Measurements from ENCODE around the gene KNDC1.
A peak's percentile ranks its signal among the peaks of the same experiment; 100 is the strongest.

The KNDC1 gene

GRCh38 chr10:133270204-133270603, 110.2 kb downstream of the KNDC1 start:
- Histone ChIP-seq H3K9me3 (ENCODE audit: control insufficient read depth in 1 of 2, low read length in 2 of 2) (no peaks in the 10 kb centered on the region), H3K36me3 (ENCODE audit: control insufficient read depth in 1 of 2, insufficient read depth in 2 of 2, low read length in 2 of 2) (peaks cover 0 to 33% of the 10 kb centered on the region in 2 donors), H3K27me3 (ENCODE audit: low read depth, low read length) (no peaks in the 10 kb centered on the region), H3K27ac (ENCODE audit: low read length) (no peak overlapping the region), H3K4me3 (ENCODE audit: low read depth in 1 of 2, low read length in 2 of 2) (no peak overlapping the region), H3K4me1 (ENCODE audit: control insufficient read depth in 1 of 2, insufficient read depth in 2 of 2, low read length in 2 of 2) (no peaks in the 10 kb centered on the region)

- Histone ChIP-seq H3K36me3 (ENCODE audit: control insufficient read depth in 1 of 2, insufficient read depth in 2 of 2, low read length in 2 of 2) (peaks cover 0 to 33% of the 10 kb centered on the region in 2 donors), H3K27ac (ENCODE audit: low read length) (no peak overlapping the region), H3K9me3 (ENCODE audit: control insufficient read depth in 1 of 2, low read length in 2 of 2) (no peaks in the 10 kb centered on the region), H3K4me3 (ENCODE audit: low read depth in 1 of 2, low read length in 2 of 2) (no peak overlapping the region), H3K4me1 (ENCODE audit: control insufficient read depth in 1 of 2, insufficient read depth in 2 of 2, low read length in 2 of 2) (no peaks in the 10 kb centered on the region), H3K27me3 (ENCODE audit: low read depth, low read length) (no peaks in the 10 kb centered on the region)
Measured at GRCh38 chr10:133270773-133271297, 110.8 kb downstream of the KNDC1 start.

- Histone ChIP-seq H3K4me1 (ENCODE audit: control insufficient read depth in 1 of 2, insufficient read depth in 2 of 2, low read length in 2 of 2) (peaks cover 0 to 5% of the 10 kb centered on the region in 2 donors), H3K27me3 (ENCODE audit: low read depth, low read length) (no peaks in the 10 kb centered on the region), H3K9me3 (ENCODE audit: control insufficient read depth in 1 of 2, low read length in 2 of 2) (no peaks in the 10 kb centered on the region), H3K4me3 (ENCODE audit: low read depth in 1 of 2, low read length in 2 of 2) (no peak overlapping the region), H3K36me3 (ENCODE audit: control insufficient read depth in 1 of 2, insufficient read depth in 2 of 2, low read length in 2 of 2) (peaks cover 0 to 33% of the 10 kb centered on the region in 2 donors), H3K27ac (ENCODE audit: low read length) (no peak overlapping the region)
Measured at GRCh38 chr10:133271521-133272300, 111.7 kb downstream of the KNDC1 start.

GRCh38 chr10:133272301-133272963, 112.4 kb downstream of the KNDC1 start:
- peaks cover 0 to 12% of the 10 kb centered on the region in 2 donors for H3K4me1 ChIP-seq (ENCODE audit: control insufficient read depth in 1 of 2, insufficient read depth in 2 of 2, low read length in 2 of 2)
- H3K36me3 ChIP-seq (ENCODE audit: control insufficient read depth in 1 of 2, insufficient read depth in 2 of 2, low read length in 2 of 2), result peaks cover 0 to 33% of the 10 kb centered on the region in 2 donors
- H3K27ac ChIP-seq (ENCODE audit: low read length), result no peak overlapping the region
- H3K27me3 ChIP-seq (ENCODE audit: low read depth, low read length), result no peaks in the 10 kb centered on the region
- no peaks in the 10 kb centered on the region for H3K9me3 ChIP-seq (ENCODE audit: control insufficient read depth in 1 of 2, low read length in 2 of 2)
- no peak overlapping the region for H3K4me3 ChIP-seq (ENCODE audit: low read depth in 1 of 2, low read length in 2 of 2)

- H3K36me3 ChIP-seq (ENCODE audit: control insufficient read depth in 1 of 2, insufficient read depth in 2 of 2, low read length in 2 of 2), result peaks cover 0 to 33% of the 10 kb centered on the region in 2 donors
- H3K4me1 ChIP-seq (ENCODE audit: control insufficient read depth in 1 of 2, insufficient read depth in 2 of 2, low read length in 2 of 2), result peaks cover 0 to 15% of the 10 kb centered on the region in 2 donors
- H3K9me3 ChIP-seq (ENCODE audit: control insufficient read depth in 1 of 2, low read length in 2 of 2), result no peaks in the 10 kb centered on the region
- no peaks in the 10 kb centered on the region for H3K27me3 ChIP-seq (ENCODE audit: low read depth, low read length)
- no peak overlapping the region for H3K27ac ChIP-seq (ENCODE audit: low read length)
- H3K4me3 ChIP-seq (ENCODE audit: low read depth in 1 of 2, low read length in 2 of 2), result no peak overlapping the region
Measured at GRCh38 chr10:133272964-133273420, 113.0 kb downstream of the KNDC1 start.

GRCh38 chr10:133273534-133274143, 113.6 kb downstream of the KNDC1 start:
- H3K27ac ChIP-seq (ENCODE audit: low read length), result no peak overlapping the region
- no peaks in the 10 kb centered on the region for H3K9me3 ChIP-seq (ENCODE audit: control insufficient read depth in 1 of 2, low read length in 2 of 2)
- H3K4me1 ChIP-seq (ENCODE audit: control insufficient read depth in 1 of 2, insufficient read depth in 2 of 2, low read length in 2 of 2), result peaks cover 0 to 15% of the 10 kb centered on the region in 2 donors
- no peak overlapping the region for H3K4me3 ChIP-seq (ENCODE audit: low read depth in 1 of 2, low read length in 2 of 2)
- no peaks in the 10 kb centered on the region for H3K27me3 ChIP-seq (ENCODE audit: low read depth, low read length)
- H3K36me3 ChIP-seq (ENCODE audit: control insufficient read depth in 1 of 2, insufficient read depth in 2 of 2, low read length in 2 of 2), result peaks cover 0 to 32% of the 10 kb centered on the region in 2 donors

GRCh38 chr10:133274751-133275683, 115.0 kb downstream of the KNDC1 start:
- Histone ChIP-seq H3K27ac (ENCODE audit: low read length) (no peak overlapping the region), H3K4me1 (ENCODE audit: control insufficient read depth in 1 of 2, insufficient read depth in 2 of 2, low read length in 2 of 2) (peaks cover 0 to 15% of the 10 kb centered on the region in 2 donors), H3K4me3 (ENCODE audit: low read depth in 1 of 2, low read length in 2 of 2) (peak overlapping the region in 1 of 2 donors; percentile 41), H3K9me3 (ENCODE audit: control insufficient read depth in 1 of 2, low read length in 2 of 2) (no peaks in the 10 kb centered on the region), H3K27me3 (ENCODE audit: low read depth, low read length) (no peaks in the 10 kb centered on the region), H3K36me3 (ENCODE audit: control insufficient read depth in 1 of 2, insufficient read depth in 2 of 2, low read length in 2 of 2) (peaks cover 0 to 37% of the 10 kb centered on the region in 2 donors)

GRCh38 chr10:133275684-133276092, 115.7 kb downstream of the KNDC1 start:
- H3K4me3 ChIP-seq (ENCODE audit: low read depth in 1 of 2, low read length in 2 of 2), result peak overlapping the region; percentile 37 to 41
- peaks cover 0 to 15% of the 10 kb centered on the region in 2 donors for H3K4me1 ChIP-seq (ENCODE audit: control insufficient read depth in 1 of 2, insufficient read depth in 2 of 2, low read length in 2 of 2)
- H3K27me3 ChIP-seq (ENCODE audit: low read depth, low read length), result no peaks in the 10 kb centered on the region
- H3K27ac ChIP-seq (ENCODE audit: low read length), result no peak overlapping the region
- H3K9me3 ChIP-seq (ENCODE audit: control insufficient read depth in 1 of 2, low read length in 2 of 2), result no peaks in the 10 kb centered on the region
- peaks cover 0 to 37% of the 10 kb centered on the region in 2 donors for H3K36me3 ChIP-seq (ENCODE audit: control insufficient read depth in 1 of 2, insufficient read depth in 2 of 2, low read length in 2 of 2)

Measured in muscle layer of duodenum (tissue), 2 donors.